LNCaP clone FGC (cell line): ENCODE results near the gene ZNF469.

Source experiments
- DNase-seq: peaks from one replicate; pipeline ENCODE4 v3.0.0-alpha.2; 2011; ENCODE audit warnings: low read depth
- H3K4me3 ChIP-seq: 2 replicates; pipeline ENCODE4 v1.5.1; 2011; ENCODE audit warnings: mild to moderate bottlenecking, low read depth, low read length, control low read depth
- TF ChIP-seq, protein P1 (sequence below): IDR thresholded peaks from 2 replicates; pipeline ENCODE4 v1.5.1; 2012; ENCODE audit warnings: mild to moderate bottlenecking; ENCODE audit not compliant: control insufficient read depth, insufficient read depth; ENCODE audit errors: extremely low read depth

Gene ZNF469

DNA sequence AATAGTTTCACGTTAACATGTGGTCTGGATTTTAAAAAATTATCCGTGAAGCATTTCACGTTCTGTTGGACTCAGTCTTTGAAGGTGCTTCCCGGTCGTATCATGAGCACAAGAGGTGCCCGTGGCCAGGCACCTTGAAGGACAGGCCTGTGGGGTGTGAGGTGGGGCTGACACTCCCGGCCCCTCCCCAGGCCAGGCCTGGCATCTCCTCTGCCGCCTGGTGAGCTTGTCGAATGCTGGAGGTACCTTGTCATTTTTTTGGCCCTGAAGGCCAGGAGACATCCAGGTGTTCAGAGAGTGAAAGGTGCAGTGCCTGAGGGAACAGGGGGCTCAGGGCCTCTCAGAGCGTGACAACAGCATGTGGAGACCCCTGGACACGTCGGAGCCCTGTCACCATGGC is 11.7 kb downstream of the ZNF469 start:
- no peak for DNase-seq
- TF ChIP-seq, protein P1, sequence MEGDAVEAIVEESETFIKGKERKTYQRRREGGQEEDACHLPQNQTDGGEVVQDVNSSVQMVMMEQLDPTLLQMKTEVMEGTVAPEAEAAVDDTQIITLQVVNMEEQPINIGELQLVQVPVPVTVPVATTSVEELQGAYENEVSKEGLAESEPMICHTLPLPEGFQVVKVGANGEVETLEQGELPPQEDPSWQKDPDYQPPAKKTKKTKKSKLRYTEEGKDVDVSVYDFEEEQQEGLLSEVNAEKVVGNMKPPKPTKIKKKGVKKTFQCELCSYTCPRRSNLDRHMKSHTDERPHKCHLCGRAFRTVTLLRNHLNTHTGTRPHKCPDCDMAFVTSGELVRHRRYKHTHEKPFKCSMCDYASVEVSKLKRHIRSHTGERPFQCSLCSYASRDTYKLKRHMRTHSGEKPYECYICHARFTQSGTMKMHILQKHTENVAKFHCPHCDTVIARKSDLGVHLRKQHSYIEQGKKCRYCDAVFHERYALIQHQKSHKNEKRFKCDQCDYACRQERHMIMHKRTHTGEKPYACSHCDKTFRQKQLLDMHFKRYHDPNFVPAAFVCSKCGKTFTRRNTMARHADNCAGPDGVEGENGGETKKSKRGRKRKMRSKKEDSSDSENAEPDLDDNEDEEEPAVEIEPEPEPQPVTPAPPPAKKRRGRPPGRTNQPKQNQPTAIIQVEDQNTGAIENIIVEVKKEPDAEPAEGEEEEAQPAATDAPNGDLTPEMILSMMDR: no peak
- no peak overlapping the region for H3K4me3 ChIP-seq

GRCh38 chr16:88395669-88396584 is 13.2 kb downstream of the ZNF469 start:
- no peak for DNase-seq
- no peak overlapping the region for H3K4me3 ChIP-seq
- TF ChIP-seq, protein P1: no peak

GRCh38 chr16:88398170-88398873 is 15.6 kb downstream of the ZNF469 start:
- no peak for DNase-seq
- TF ChIP-seq, protein P1: no peak
- no peak overlapping the region for H3K4me3 ChIP-seq

GRCh38 chr16:88398874-88399178 is 16.1 kb downstream of the ZNF469 start:
- DNase-seq: no peak
- H3K4me3 ChIP-seq: no peak overlapping the region
- TF ChIP-seq, protein P1: no peak

GRCh38 chr16:88400186-88400585 is 17.4 kb downstream of the ZNF469 start:
- DNase-seq: no peak
- TF ChIP-seq, protein P1: no peak
- no peak overlapping the region for H3K4me3 ChIP-seq

DNA sequence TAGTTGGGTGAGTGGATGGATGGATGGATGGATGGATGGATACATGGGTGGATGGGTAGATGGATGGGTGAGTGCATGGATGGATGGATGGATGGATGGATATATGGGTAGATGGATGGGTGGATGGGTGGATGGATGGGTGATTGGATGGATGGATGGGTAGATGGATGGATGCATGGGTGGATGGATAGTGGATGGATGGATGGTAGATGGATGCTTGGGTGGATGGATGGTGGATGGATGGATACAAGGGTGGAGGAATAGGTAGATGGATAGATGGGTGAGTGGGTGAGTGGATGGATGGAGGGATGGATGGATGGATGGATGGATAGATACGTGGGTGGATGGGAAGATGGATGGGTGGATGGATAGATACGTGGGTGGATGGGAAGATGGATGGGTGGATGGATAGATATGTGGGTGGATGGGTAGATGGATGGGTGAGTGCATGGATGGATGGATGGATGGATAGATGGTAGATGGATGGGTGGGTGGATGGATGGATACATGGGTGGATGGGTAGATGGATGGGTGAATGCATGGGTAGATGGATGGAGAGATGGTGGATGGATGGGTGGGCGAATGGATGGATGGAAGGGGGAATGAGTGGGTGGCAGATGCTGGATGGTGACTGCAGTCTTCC is 19.0 kb downstream of the ZNF469 start:
- TF ChIP-seq, protein P1: no peak
- no peak overlapping the region for H3K4me3 ChIP-seq
- no peak for DNase-seq
